Spleen (tissue), 3 donors: ENCODE data around the gene PYGO2.

Experiments
- POLR2A ChIP-seq, 3 donors: fragments of 450-650 bp; IDR thresholded peaks; one replicate each; pipeline ENCODE4 v1.5.1; 2017; ENCODE audit warnings: antibody characterized with exemption in 3 of 3, mild to moderate bottlenecking in 1 of 3
- POLR2AphosphoS5 ChIP-seq, 3 donors: sonication (generic); formaldehyde crosslinking; IDR thresholded peaks; one replicate each; pipeline ENCODE4 v1.5.1; 2017; ENCODE audit warnings: antibody characterized with exemption in 3 of 3

DNA sequence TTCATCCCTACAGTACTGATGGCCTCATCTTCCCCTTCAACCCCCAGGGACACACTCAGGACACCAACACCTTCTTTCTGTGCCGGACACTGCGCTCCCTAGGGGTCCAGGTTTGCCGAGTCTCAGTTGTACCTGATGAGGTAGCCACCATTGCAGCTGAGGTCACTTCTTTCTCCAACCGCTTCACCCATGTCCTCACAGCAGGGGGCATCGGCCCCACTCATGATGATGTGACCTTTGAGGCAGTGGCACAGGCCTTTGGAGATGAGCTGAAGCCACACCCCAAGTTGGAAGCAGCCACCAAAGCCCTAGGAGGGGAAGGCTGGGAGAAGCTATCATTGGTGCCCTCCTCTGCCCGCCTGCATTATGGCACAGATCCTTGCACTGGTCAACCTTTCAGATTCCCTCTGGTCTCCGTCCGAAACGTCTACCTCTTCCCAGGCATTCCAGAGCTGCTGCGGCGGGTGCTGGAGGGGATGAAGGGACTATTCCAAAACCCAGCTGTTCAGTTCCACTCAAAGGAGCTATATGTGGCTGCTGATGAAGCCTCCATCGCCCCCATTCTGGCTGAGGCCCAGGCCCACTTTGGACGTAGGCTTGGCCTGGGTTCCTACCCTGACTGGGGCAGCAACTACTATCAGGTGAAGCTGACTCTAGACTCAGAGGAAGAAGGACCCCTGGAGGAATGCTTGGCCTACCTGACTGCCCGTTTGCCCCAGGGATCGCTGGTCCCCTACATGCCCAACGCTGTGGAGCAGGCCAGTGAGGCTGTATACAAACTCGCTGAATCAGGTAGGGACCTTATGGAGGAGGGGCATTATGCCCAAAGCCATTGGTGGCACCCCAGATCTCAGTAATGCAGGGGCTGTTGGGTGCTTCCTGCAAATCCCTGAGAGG is 26.7 kb upstream of the PYGO2 start:
- TF ChIP-seq POLR2A (IDR thresholded peaks at IDR 0.05) (no peak), POLR2AphosphoS5 (IDR thresholded peaks at IDR 0.05) (no peak)
